Ectodermal cell (in vitro differentiated cells): ENCODE data around the gene KLB.

Experiments
- H3K27ac ChIP-seq: 2 replicates; pipeline ENCODE4 v1.7.0; 2013; ENCODE audit warnings: mild to moderate bottlenecking, low read depth, low read length; ENCODE audit not compliant: insufficient read depth, poor library complexity, severe bottlenecking
- H3K27me3 ChIP-seq: 2 replicates; pipeline ENCODE4 v1.7.0; 2013; ENCODE audit warnings: mild to moderate bottlenecking, low read length; ENCODE audit not compliant: insufficient read depth, control insufficient read depth, poor library complexity, severe bottlenecking
- H3K36me3 ChIP-seq: one replicate; pipeline ENCODE4 v1.7.0; 2013; ENCODE audit warnings: low read length; ENCODE audit not compliant: control insufficient read depth, insufficient read depth
- H3K4me1 ChIP-seq: one replicate; pipeline ENCODE4 v1.7.0; 2013; ENCODE audit warnings: low read length; ENCODE audit not compliant: control insufficient read depth, insufficient read depth
- H3K4me3 ChIP-seq: 2 replicates; pipeline ENCODE4 v1.7.0; 2013; ENCODE audit warnings: low read depth, low read length, control low read depth; ENCODE audit not compliant: insufficient read depth
- H3K9me3 ChIP-seq: 2 replicates; pipeline ENCODE4 v1.7.0; 2013; ENCODE audit warnings: mild to moderate bottlenecking, low read length, moderate library complexity; ENCODE audit not compliant: control insufficient read depth
- WGBS, 2 experiments: methylation state at CpG; one replicate each; pipeline ENCODE4 v1.1.7; 2013; ENCODE audit warnings: missing lambda C conversion rate in 2 of 2; 5-methylcytosine and 5-hydroxymethylcytosine counted together

The KLB gene

GRCh38 chr4:39480902-39481695 is 74.4 kb downstream of the KLB start:
- H3K4me1 ChIP-seq, result no peaks in the 10 kb centered on the region
- H3K27ac ChIP-seq, result no peak overlapping the region
- H3K36me3 ChIP-seq, result no peaks in the 10 kb centered on the region
- H3K4me3 ChIP-seq, result no peak overlapping the region
- 91 to 94% methylated on average over 21 of the region's 21 CpGs for WGBS, 2 experiments
- H3K27me3 ChIP-seq, result no peaks in the 10 kb centered on the region
- no peaks in the 10 kb centered on the region for H3K9me3 ChIP-seq

GRCh38 chr4:39484582-39485272 is 78.0 kb downstream of the KLB start:
- H3K36me3 ChIP-seq, result no peaks in the 10 kb centered on the region
- 92 to 96% methylated on average over 6 of the region's 6 CpGs for WGBS, 2 experiments
- H3K27me3 ChIP-seq, result no peaks in the 10 kb centered on the region

GRCh38 chr4:39486221-39486804 is 79.6 kb downstream of the KLB start:
- WGBS, 2 experiments, result 87 to 90% methylated on average over 10 of the region's 10 CpGs
- no peaks in the 10 kb centered on the region for H3K36me3 ChIP-seq
- H3K4me3 ChIP-seq, result no peak overlapping the region
- H3K27ac ChIP-seq, result no peak overlapping the region
- H3K27me3 ChIP-seq, result no peaks in the 10 kb centered on the region
- H3K9me3 ChIP-seq, result no peaks in the 10 kb centered on the region
- no peaks in the 10 kb centered on the region for H3K4me1 ChIP-seq

More at GRCh38 chr4:39484582-39485272, 78.0 kb downstream of the KLB start:
- Histone ChIP-seq H3K27ac (no peak overlapping the region), H3K4me3 (no peak overlapping the region), H3K4me1 (no peaks in the 10 kb centered on the region), H3K9me3 (no peaks in the 10 kb centered on the region)

GRCh38 chr4:39490322-39490721 is 83.6 kb downstream of the KLB start:
- Histone ChIP-seq H3K4me1 (no peaks in the 10 kb centered on the region), H3K27ac (no peak overlapping the region), H3K4me3 (no peak overlapping the region), H3K9me3 (no peaks in the 10 kb centered on the region), H3K27me3 (no peaks in the 10 kb centered on the region), H3K36me3 (no peaks in the 10 kb centered on the region)
- WGBS, 2 experiments, result 95 to 97% methylated on average over 2 of the region's 2 CpGs

GRCh38 chr4:39494354-39494753 is 87.6 kb downstream of the KLB start:
- no peaks in the 10 kb centered on the region for H3K9me3 ChIP-seq
- H3K4me3 ChIP-seq, result no peak overlapping the region
- peaks cover 6% of the 10 kb centered on the region for H3K36me3 ChIP-seq
- H3K27me3 ChIP-seq, result no peaks in the 10 kb centered on the region
- H3K27ac ChIP-seq, result no peak overlapping the region
- WGBS, 2 experiments, result 93 to 98% methylated on average over 1 of the region's 1 CpG
- no peaks in the 10 kb centered on the region for H3K4me1 ChIP-seq

- H3K36me3 ChIP-seq, result peaks cover 11% of the 10 kb centered on the region
- H3K9me3 ChIP-seq, result no peaks in the 10 kb centered on the region
- H3K27me3 ChIP-seq, result no peaks in the 10 kb centered on the region
- H3K27ac ChIP-seq, result no peak overlapping the region
- no peak overlapping the region for H3K4me3 ChIP-seq
- H3K4me1 ChIP-seq, result no peaks in the 10 kb centered on the region
- 88 to 89% methylated on average over 4 of the region's 4 CpGs for WGBS, 2 experiments
These were observed 88.9 kb downstream of the KLB start for GRCh38 chr4:39495446-39496213.

- Histone ChIP-seq H3K36me3 (peaks cover 22% of the 10 kb centered on the region), H3K27me3 (no peaks in the 10 kb centered on the region), H3K4me1 (no peaks in the 10 kb centered on the region), H3K9me3 (no peaks in the 10 kb centered on the region), H3K4me3 (no peak overlapping the region), H3K27ac (no peak overlapping the region)
- WGBS, 2 experiments, result 92 to 100% methylated on average over 1 of the region's 1 CpG
These were observed 91.4 kb downstream of the KLB start for GRCh38 chr4:39497909-39498726.

- Histone ChIP-seq H3K36me3 (peaks cover 28% of the 10 kb centered on the region), H3K4me3 (no peak overlapping the region), H3K27me3 (no peaks in the 10 kb centered on the region), H3K9me3 (no peaks in the 10 kb centered on the region), H3K4me1 (no peaks in the 10 kb centered on the region), H3K27ac (no peak overlapping the region)
These were observed 91.9 kb downstream of the KLB start for GRCh38 chr4:39498727-39499020.
